ENCODE data around the gene RPLP2. TPM values are rescaled to one million over a fixed set of nuclear protein-coding genes. Genes with fewer than 3 reads are reported as not detected.

RPLP2 gene
- total RNA-seq, 1 donor = 99.4 TPM

DNA sequence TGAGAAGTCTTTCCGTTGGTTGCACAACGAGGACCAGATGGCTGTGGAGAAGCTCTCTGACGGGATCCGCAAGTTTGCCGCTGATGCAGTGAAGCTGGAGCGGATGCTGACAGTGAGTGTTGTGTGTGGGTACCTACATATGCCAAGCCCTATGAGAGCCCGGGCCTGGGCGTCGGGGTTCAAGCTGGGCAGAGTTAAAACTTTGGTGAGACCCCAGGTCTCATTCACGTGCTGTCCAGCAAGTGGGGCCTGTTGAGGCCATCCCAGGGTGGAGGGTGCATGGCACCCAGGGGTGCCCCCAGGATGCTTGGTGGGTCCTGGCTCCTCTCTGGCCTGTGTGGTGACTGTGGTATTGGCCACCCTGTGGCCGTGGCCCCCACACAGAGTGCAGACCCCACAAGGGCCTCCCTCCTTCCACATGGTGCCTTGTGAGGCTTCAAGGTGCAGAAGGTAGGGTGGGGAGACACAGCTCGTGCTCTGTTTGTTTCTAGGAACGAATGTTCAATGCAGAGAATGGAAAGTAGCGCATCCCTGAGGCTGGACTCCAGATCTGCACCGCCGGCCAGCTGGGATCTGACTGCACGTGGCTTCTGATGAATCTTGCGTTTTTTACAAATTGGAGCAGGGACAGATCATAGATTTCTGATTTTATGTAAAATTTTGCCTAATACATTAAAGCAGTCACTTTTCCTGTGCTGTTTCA is 45.3 kb upstream of the RPLP2 start:
- TF ChIP-seq, protein P1, sequence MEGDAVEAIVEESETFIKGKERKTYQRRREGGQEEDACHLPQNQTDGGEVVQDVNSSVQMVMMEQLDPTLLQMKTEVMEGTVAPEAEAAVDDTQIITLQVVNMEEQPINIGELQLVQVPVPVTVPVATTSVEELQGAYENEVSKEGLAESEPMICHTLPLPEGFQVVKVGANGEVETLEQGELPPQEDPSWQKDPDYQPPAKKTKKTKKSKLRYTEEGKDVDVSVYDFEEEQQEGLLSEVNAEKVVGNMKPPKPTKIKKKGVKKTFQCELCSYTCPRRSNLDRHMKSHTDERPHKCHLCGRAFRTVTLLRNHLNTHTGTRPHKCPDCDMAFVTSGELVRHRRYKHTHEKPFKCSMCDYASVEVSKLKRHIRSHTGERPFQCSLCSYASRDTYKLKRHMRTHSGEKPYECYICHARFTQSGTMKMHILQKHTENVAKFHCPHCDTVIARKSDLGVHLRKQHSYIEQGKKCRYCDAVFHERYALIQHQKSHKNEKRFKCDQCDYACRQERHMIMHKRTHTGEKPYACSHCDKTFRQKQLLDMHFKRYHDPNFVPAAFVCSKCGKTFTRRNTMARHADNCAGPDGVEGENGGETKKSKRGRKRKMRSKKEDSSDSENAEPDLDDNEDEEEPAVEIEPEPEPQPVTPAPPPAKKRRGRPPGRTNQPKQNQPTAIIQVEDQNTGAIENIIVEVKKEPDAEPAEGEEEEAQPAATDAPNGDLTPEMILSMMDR (IDR thresholded peaks at IDR 0.05; ENCODE audit: insufficient read depth, low read length) = no peak
- H3K4me3 ChIP-seq (ENCODE audit: low read depth, low read length) = no peak overlapping the region
- no peak for DNase-seq (ENCODE audit: low read depth)

DNA sequence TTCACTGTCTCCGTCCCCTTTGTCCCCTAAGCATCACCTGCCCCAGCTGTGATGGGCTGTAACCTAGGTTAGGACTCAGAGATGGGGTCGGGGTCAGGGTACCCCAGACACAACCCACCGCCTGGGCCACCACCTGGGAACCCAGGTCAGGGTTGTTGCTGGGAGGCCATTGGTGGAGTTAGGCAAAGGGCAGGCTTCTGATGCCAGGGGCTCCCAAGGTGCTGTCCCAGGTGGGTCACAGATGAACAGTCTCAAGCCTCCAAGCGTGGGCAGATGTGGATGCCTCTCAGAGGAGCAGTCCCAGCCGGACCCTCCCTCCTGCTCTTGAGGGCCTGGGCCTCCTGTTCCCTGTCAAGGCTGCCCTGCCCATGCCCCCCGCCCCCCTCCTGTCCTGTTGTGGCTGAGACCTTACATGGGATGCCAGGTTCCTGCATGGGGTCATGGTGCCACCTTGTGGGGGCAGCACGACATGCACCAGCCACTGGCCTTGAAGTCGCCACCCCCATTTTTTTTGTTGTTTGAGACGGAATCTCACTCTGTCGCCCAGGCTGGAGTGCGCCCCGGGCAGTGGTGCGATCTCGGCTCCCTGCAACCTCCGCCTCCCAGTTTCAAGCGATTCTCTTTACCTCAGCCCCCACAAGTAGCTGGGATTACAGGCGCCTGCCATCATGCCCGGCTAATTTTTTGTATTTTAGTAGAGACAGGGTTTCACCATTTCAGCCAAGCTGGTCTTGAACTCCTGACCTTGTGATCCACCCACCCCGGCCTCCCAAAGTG is 44.6 kb upstream of the RPLP2 start:
- no peak overlapping the region for H3K4me3 ChIP-seq (ENCODE audit: low read depth, low read length)
- DNase-seq (ENCODE audit: low read depth) = peak; percentile 44
- TF ChIP-seq, protein P1 (IDR thresholded peaks at IDR 0.05; ENCODE audit: insufficient read depth, low read length) = peak; percentile 56

DNA sequence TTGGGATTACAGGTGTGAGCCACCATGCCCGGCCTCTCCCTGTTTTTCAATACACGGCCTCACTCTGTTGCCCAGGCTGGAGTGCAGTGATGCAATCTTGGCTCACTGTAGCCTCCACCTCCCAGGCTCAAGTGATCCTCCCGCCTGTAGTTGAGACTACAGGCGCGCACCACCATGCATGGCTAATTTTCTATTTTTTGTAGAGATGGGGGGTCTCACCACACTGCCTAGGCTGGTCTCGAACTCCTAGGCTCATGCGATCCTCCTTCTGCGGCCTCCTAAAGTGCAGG is 44.0 kb upstream of the RPLP2 start:
- TF ChIP-seq, protein P1 (IDR thresholded peaks at IDR 0.05; ENCODE audit: insufficient read depth, low read length) = no peak
- no peak overlapping the region for H3K4me3 ChIP-seq (ENCODE audit: low read depth, low read length)
- no peak for DNase-seq (ENCODE audit: low read depth)

DNA sequence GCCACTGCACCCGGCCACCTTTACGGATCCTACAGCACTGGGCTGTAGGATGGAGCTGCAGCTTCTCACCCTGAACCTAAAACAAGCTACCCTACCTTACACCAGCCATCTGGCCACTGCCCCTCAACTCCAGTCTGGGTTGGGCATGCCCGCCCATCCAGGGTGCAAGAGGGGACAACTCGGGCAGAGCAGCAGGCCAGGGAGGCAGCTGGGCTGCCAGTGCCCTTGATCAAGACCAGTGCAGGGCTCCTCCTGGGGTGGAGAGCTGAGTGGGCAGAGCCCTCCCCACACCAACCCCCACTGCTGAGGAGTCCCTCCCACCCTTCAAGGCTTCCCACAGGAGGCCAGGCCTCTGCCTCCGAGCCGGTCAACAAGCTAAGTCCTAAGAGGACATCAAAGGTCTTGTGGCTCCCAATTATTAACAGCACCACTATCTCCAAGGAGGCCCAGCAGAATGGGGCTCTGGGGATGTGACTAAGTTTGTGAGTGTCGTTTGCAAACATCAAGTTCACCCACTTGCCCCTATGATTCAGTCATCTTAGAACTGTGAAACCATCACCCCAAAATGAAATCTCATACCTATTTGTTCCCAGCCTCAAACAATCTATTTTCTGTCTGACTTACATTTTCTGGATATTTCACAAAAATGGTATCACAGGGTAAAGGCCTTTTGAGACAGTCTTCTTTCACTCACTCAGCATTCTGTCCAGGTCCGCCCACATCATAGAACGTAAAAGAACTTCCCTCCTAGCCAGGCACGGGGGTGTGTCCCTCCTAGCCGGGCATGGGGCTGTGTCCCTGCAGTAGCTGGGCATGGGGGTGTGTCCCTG is 43.4 kb upstream of the RPLP2 start:
- H3K4me3 ChIP-seq (ENCODE audit: low read depth, low read length) = no peak overlapping the region
- TF ChIP-seq, protein P1 (IDR thresholded peaks at IDR 0.05; ENCODE audit: insufficient read depth, low read length) = no peak
- no peak for DNase-seq (ENCODE audit: low read depth)

DNA sequence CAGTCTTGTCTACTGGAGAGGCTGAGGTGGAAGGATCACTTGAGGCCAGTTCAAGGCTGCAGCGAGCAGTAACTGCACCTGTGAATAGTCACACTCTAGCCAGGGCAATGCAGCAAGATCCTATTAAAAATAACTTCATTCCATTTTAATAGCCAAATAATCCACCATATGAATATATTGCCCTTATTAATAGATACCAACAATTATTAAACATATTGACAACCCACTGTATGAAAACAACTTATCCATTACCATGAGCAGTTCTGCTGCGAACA is 42.9 kb upstream of the RPLP2 start:
- H3K4me3 ChIP-seq (ENCODE audit: low read depth, low read length) = no peak overlapping the region
- TF ChIP-seq, protein P1 (IDR thresholded peaks at IDR 0.05; ENCODE audit: insufficient read depth, low read length) = no peak
- DNase-seq (ENCODE audit: low read depth) = no peak

DNA sequence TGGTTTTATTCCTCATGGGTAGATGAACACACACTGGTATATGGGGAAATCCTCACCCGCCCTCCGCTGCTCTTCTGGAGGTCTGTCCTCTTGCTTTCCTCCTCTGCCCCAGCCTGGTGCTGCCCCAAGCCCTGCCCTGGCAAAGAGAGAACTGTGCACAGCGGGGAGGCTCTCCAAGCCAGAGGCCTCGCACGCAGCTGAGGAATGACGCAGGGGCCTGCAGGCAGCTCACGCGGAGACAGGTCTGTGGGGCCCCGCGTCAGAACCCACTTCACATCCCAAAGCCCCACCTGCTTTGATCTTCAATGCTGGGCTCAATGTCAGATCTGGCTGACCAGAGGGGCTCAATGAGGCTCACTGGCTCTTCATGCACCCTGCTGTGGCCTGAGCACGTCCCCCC is 42.5 kb upstream of the RPLP2 start:
- TF ChIP-seq, protein P1 (IDR thresholded peaks at IDR 0.05; ENCODE audit: insufficient read depth, low read length) = no peak
- no peak for DNase-seq (ENCODE audit: low read depth)
- no peak overlapping the region for H3K4me3 ChIP-seq (ENCODE audit: low read depth, low read length)

Data from fibroblast of the aortic adventitia (primary cell).